Heart right ventricle (tissue), 16 donors: ENCODE measurements around the gene NRROS. TPM values are rescaled to one million over a fixed set of nuclear protein-coding genes. Genes with fewer than 3 reads are reported as not detected.

Experiments used
- ATAC-seq, 8 donors: fragments of 200-7000 bp; cut with Tn5 transposase; one replicate each; pipeline ENCODE4 v1.9.1; 2020; ENCODE audit warnings: mild to moderate bottlenecking in 8 of 8, moderate library complexity in 8 of 8, moderate number of reproducible peaks in 1 of 8
- DNase-seq, 2 donors: peaks; one replicate each; pipeline ENCODE4 v3.0.0-alpha.2; 2020
- H3K27ac ChIP-seq, 10 donors: fragments of 200-600 bp; sonication (generic) in 2 of 10; one replicate each; pipeline versions ENCODE4 v1.5.0 to v1.8.0; 2020 to 2022; ENCODE audit warnings: mild to moderate bottlenecking in 3 of 10
- H3K27me3 ChIP-seq, 7 donors: fragments of 200-600 bp; one replicate each; pipeline ENCODE4 v1.8.0; 2021 to 2022; ENCODE audit warnings: mild to moderate bottlenecking in 2 of 7
- H3K36me3 ChIP-seq, 9 donors: fragments of 200-600 bp; sonication (generic) in 1 of 9; one replicate each; pipeline versions ENCODE4 v1.5.0 to v1.8.0; 2020 to 2022; ENCODE audit warnings: mild to moderate bottlenecking in 2 of 9
- H3K4me1 ChIP-seq, 9 donors: fragments of 200-600 bp; sonication (generic) in 1 of 9; one replicate each; pipeline versions ENCODE4 v1.5.0 to v1.8.0; 2020 to 2022; ENCODE audit warnings: mild to moderate bottlenecking in 4 of 9
- H3K4me3 ChIP-seq, 10 donors: fragments of 200-600 bp; sonication (generic) in 2 of 10; one replicate each; pipeline versions ENCODE4 v1.5.0 to v1.8.0; 2020 to 2022; ENCODE audit warnings: mild to moderate bottlenecking in 7 of 10, moderate library complexity in 2 of 10
- H3K9me3 ChIP-seq, 11 donors: fragments of 200-600 bp in 10 of 11; sonication (generic) in 2 of 11; one replicate each; pipeline versions ENCODE4 v1.5.0 to v1.8.0; 2013 to 2022; ENCODE audit warnings: mild to moderate bottlenecking in 2 of 11, control low read depth in 1 of 11, moderate library complexity in 1 of 11
- WGBS, 2 donors: extraction: QIAGEN DNeasy Blood & Tissue Kit; methylation state at CpG; one replicate each; pipeline ENCODE4 v1.1.7; 2013; ENCODE audit warnings: inconsistent platforms in 1 of 2; 5-methylcytosine and 5-hydroxymethylcytosine counted together
- intact Hi-C, 10 donors: fragments of 100-400 bp; cut with DNase I; formaldehyde crosslinking; loops; one replicate each; pipeline versions ENCODE4 v1.11.1 to v1.14.2; 2022
- polyA plus RNA-seq, 2 donors: library from polyadenylated mRNA; stranded (reverse); fragments of 200-250 nt; gene quantifications; one replicate each; pipeline ENCODE4 v1.2.3, GENCODE V29; 2013
- total RNA-seq, 10 donors: library from RNA; stranded (reverse); fragmentation: NEBNext Ultra II Directional in 3 of 10; extraction: Animal tissue kit (Norgen Biotek cat#: 25700) in 3 of 10; gene quantifications; one replicate each; pipeline versions ENCODE4 v1.2.1 to v1.2.4, GENCODE V29; 2021 to 2023
- TF ChIP-seq, protein P1 (sequence below), 9 donors: fragments of 200-600 bp; sonication (generic) in 2 of 9; IDR thresholded peaks; one replicate each; pipeline versions ENCODE4 v1.5.0 to v1.8.0; 2021 to 2022; ENCODE audit warnings: antibody characterized with exemption in 9 of 9, mild to moderate bottlenecking in 5 of 9, moderate library complexity in 1 of 9
- donor health status: Arrhythmogenic right ventricular cardiomyopathy.
- donor health status: ischemic (EF 13 %, LVEDD 7.1; RV severe dilation, severe dysfunction).
- donor health status: healthy with polysubstance abuse.
- donor health status: DM: no; HTN: yes; CAD: no.
- donor health status: DM: no; HTN: no; CAD: no.
- donor health status: ischemic (EF 25% LVEDD 6.9; RV normal size, moderate dysfunction).
- donor health status: ischemic (EF 25% LVEDD 5.7; RV mildly dilated, moderate dysfunction).
- donor health status: healthy.
- donor health status: DM: yes; HTN: yes; CAD: no.
- donor health status: Ischemic cardiomyopathy.
- donor health status: ischemic (EF 35%, LVEDD 5.7; RV mildly dilated, moderate dysfunction).
- donor health status: nonischemic (EF 11% LVEDD 7.7; RV severe dilation, severe dysfunction).
- donor health status: DM: yes; HTN: yes; CAD: no.
- donor health status: PGD.
- donor health status: ischemic (EF 29% LVEDD 5.4; RV normal size, mild dysfunction).
- donor health status: nonischemic (EF 23%, LVEDD 6.1; RV moderate dilation, normal function).

NRROS gene
- total and polyA plus RNA-seq, 12 donors, result 1.1 to 11.7 (median 2.7) TPM

DNA sequence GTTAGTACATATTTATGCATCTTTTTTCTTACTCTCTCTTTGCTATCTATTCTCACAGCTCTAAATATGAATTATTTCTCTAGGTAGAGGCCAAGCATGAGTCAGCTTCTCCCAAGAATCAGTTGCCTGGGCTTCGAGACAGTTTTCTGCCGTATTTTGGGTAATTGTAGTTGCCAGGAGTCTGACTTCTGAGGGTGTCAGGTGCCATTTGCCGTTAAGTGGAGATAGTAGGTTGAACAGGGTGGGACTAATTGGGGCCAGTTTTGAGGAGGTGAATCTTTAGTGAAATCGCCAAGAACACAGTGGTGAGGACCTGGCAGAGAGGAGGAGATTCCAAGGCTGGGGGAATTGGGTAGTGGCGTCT, 7.8 kb upstream of the NRROS start:
- TF ChIP-seq, protein P1, sequence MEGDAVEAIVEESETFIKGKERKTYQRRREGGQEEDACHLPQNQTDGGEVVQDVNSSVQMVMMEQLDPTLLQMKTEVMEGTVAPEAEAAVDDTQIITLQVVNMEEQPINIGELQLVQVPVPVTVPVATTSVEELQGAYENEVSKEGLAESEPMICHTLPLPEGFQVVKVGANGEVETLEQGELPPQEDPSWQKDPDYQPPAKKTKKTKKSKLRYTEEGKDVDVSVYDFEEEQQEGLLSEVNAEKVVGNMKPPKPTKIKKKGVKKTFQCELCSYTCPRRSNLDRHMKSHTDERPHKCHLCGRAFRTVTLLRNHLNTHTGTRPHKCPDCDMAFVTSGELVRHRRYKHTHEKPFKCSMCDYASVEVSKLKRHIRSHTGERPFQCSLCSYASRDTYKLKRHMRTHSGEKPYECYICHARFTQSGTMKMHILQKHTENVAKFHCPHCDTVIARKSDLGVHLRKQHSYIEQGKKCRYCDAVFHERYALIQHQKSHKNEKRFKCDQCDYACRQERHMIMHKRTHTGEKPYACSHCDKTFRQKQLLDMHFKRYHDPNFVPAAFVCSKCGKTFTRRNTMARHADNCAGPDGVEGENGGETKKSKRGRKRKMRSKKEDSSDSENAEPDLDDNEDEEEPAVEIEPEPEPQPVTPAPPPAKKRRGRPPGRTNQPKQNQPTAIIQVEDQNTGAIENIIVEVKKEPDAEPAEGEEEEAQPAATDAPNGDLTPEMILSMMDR (IDR thresholded peaks at IDR 0.05), result no peak
- Histone ChIP-seq H3K27me3 (peaks cover 0 to 4% (median 0%) of the 10 kb centered on the region in 7 donors), H3K9me3 (no peaks in the 10 kb centered on the region), H3K36me3 (no peaks in the 10 kb centered on the region), H3K4me1 (peaks cover 0 to 58% (median 17%) of the 10 kb centered on the region in 9 donors), H3K4me3 (peak overlapping the region; percentile 30 to 78 (median 66)), H3K27ac (peak overlapping the region; percentile 62 to 97 (median 91))
- no peak for DNase-seq
- peak in 1 of 8 donors; percentile 3 for ATAC-seq
- intact Hi-C loops, result loop anchor here in 1 of 10 donors (1.0 kb wide), 1 partner anchor 19 kb away; no protein-coding TSS in a partner anchor
- 36 to 39% methylated on average over 5 of the region's 5 CpGs for WGBS, 2 donors

DNA sequence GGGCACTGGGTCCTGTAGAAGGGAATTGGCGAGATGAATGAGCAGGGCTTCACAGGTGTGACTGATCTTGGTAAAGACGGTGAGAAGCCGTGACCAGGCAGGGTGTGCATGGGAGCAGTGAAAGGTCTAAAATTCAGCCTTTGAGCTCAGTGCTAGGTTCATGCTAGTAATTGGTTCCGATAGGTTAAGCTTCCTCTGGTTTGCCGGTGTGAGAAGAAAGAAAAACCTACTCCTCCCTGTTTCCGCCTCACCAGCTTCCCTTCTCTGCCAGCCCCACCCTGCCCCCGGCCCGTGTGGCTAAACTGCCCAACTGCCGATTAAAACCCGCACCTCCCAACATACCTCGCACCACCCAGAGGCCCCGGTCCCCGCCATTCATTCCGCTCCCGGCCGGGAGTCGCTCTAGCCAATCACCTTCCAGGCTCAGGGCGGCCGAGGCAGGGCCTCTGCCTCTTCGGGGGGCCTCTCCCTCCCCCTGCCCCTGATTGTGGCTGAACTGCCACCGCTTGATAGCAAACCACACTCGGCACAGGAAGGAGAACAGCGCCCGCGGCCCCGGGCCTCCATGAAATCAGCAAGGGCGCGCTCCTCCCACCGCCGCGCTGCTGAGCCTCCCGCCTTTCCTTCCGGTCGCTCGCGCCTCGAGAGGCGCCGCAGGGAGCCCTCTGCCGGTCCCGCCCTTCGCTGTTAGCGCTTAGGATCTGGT, 7.3 kb upstream of the NRROS start:
- DNase-seq (peak; percentile 86 to 87), ATAC-seq (peak; percentile 91 to 97 (median 94))
- no peaks in the 10 kb centered on the region for H3K36me3 ChIP-seq
- 0 to 1% methylated on average over 43 of the region's 43 CpGs for WGBS, 2 donors
- H3K27me3 ChIP-seq, result peaks cover 0 to 8% (median 0%) of the 10 kb centered on the region in 7 donors
- peaks cover 0 to 58% (median 17%) of the 10 kb centered on the region in 9 donors for H3K4me1 ChIP-seq
- H3K27ac ChIP-seq, result peak overlapping the region; percentile 62 to 97 (median 91)
- H3K9me3 ChIP-seq, result no peaks in the 10 kb centered on the region
- intact Hi-C loops, result loop anchor here in 1 of 10 donors (1.0 kb wide), 1 partner anchor 20 kb away; no protein-coding TSS in a partner anchor
- peak overlapping the region; percentile 30 to 78 (median 66) for H3K4me3 ChIP-seq
- TF ChIP-seq, protein P1 (IDR thresholded peaks at IDR 0.05), result peak in 7 of 9 donors; percentile 31 to 64 (median 51)

DNA sequence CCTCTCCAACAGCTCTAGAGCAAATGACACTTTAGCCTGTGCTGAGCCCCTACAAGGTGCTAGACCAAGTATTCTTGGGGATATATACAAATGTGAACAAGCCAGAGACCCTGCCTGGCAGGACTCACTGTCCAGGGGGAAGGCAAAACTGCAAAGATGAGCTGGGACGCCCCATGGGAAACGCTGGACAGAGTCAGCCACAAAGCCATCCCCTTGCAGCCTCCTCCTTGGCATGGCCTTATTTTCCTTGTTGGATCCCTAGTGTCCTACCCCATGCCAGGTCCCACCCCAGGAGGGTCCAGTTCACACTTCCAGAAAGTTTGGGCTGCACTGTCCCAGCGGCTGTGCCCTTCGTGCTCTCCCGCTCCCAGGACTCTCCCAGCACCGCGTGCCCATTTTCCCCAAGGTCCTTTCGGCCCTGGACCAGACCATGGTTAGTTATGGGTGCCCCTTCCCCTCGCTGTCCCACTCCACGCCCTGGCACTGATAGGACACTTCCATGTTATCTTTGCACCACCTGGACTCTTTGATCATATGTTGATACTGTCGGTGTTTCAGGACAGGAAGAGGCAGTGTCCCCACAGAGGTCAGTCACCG, 5.8 kb upstream of the NRROS start:
- peak overlapping the region in 4 of 10 donors; percentile 67 to 78 (median 72) for H3K4me3 ChIP-seq
- H3K27ac ChIP-seq, result peak overlapping the region in 9 of 10 donors; percentile 83 to 97 (median 91)

DNA sequence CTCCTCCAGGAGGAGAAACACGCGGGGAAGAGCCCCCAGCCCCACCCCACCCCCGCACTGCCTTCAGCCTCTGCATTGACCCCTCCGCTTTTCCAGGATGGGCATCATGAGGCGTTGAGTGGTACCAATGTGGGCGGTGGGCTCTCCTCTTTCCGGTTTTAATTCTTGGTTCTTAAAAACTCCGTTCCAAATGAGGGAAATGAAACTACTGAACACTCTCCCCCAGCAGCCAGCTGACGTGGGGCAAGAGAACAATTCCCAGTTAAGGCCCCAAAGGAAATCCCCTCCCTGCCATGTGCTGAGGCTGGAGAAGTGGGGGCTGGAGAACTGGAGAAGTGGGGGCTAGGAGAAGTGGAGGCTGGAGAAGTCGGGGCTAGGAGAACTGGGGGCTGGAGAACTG, 5.3 kb upstream of the NRROS start:
- Histone ChIP-seq H3K4me1 (peaks cover 0 to 70% (median 22%) of the 10 kb centered on the region in 9 donors), H3K36me3 (no peaks in the 10 kb centered on the region), H3K27ac (peak overlapping the region in 6 of 10 donors; percentile 83 to 97 (median 92)), H3K9me3 (no peaks in the 10 kb centered on the region), H3K27me3 (peaks cover 0 to 11% (median 0%) of the 10 kb centered on the region in 7 donors), H3K4me3 (peak overlapping the region in 2 of 10 donors; percentile 69 to 76)
- TF ChIP-seq, protein P1 (IDR thresholded peaks at IDR 0.05), result no peak
- 70 to 73% methylated on average over 10 of the region's 10 CpGs for WGBS, 2 donors
- intact Hi-C loops, result no loop called here
- ATAC-seq, result no peak
- peak in 1 of 2 donors; percentile 30 for DNase-seq

More for the DNA sequence above, 5.8 kb upstream of the NRROS start:
- H3K27me3 ChIP-seq, result peaks cover 0 to 11% (median 0%) of the 10 kb centered on the region in 7 donors
- H3K36me3 ChIP-seq, result no peaks in the 10 kb centered on the region
- TF ChIP-seq, protein P1 (IDR thresholded peaks at IDR 0.05), result no peak
- peaks cover 0 to 70% (median 17%) of the 10 kb centered on the region in 9 donors for H3K4me1 ChIP-seq
- DNase-seq, result no peak
- WGBS, 2 donors, result 87 to 89% methylated on average over 12 of the region's 12 CpGs
- no peaks in the 10 kb centered on the region for H3K9me3 ChIP-seq
- no peak for ATAC-seq
- intact Hi-C loops, result no loop called here
